GM10248 (cell line): Measurements from ENCODE around the gene DENND4A.
"Not testable (repeated sequence)": the region's sequence is repeated elsewhere in the genome, so short reads cannot be mapped to it uniquely, and the experiment has no call there.

Experiments used
- CTCF ChIA-PET: fragments of 300-600 bp; sonication (Branson Sonifier 250); formaldehyde crosslinking; extraction: SDS; loops from one replicate; lab custom pipeline; 2021; ENCODE audit warnings: antibody characterized with exemption; lab: Yijun Ruan, JAX
- POLR2A ChIA-PET: fragments of 350-650 bp; sonication (Branson Sonifier 250); formaldehyde crosslinking; extraction: SDS; loops from one replicate; lab custom pipeline; 2020; ENCODE audit warnings: antibody characterized with exemption; lab: Yijun Ruan, JAX
- DNase-seq: peaks from one replicate; pipeline ENCODE4 v3.0.0; 2012; ENCODE audit errors: extremely low spot score
- TF ChIP-seq, protein P1 (sequence below): IDR thresholded peaks from 2 replicates; pipeline ENCODE4 v1.5.1; 2012; ENCODE audit warnings: mild to moderate bottlenecking, low read depth; ENCODE audit errors: extremely low read depth, missing control alignments, control extremely low read depth

DENND4A gene

DNA sequence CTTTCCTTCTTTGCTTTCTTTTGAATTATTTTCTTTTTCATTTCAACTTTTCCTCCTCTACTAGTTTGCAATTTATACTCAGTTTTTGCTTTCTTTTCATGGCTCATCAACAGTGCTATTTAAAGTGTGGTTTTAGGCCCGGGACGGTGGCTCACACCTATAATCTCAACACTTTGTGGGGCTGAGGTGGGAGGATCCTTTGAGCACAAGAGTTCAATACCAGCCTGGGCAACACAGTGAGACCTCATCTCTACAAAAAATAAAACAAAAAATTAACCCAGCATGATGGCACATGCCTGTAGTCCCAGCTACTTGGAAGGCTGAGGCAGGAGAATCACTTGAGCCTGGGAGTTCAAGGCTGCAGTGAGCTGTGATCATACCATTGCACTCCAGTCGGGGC is 20.4 kb upstream of the DENND4A start:
- POLR2A ChIA-PET = no interaction called here
- TF ChIP-seq, protein P1, sequence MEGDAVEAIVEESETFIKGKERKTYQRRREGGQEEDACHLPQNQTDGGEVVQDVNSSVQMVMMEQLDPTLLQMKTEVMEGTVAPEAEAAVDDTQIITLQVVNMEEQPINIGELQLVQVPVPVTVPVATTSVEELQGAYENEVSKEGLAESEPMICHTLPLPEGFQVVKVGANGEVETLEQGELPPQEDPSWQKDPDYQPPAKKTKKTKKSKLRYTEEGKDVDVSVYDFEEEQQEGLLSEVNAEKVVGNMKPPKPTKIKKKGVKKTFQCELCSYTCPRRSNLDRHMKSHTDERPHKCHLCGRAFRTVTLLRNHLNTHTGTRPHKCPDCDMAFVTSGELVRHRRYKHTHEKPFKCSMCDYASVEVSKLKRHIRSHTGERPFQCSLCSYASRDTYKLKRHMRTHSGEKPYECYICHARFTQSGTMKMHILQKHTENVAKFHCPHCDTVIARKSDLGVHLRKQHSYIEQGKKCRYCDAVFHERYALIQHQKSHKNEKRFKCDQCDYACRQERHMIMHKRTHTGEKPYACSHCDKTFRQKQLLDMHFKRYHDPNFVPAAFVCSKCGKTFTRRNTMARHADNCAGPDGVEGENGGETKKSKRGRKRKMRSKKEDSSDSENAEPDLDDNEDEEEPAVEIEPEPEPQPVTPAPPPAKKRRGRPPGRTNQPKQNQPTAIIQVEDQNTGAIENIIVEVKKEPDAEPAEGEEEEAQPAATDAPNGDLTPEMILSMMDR = no peak
- no peak for DNase-seq
- CTCF ChIA-PET = interaction anchor here (1.5 to 2.5 kb wide), 2 partner anchors 8 to 45 kb away, joined by 4 to 6 read pairs; no protein-coding TSS in a partner anchor

DNA sequence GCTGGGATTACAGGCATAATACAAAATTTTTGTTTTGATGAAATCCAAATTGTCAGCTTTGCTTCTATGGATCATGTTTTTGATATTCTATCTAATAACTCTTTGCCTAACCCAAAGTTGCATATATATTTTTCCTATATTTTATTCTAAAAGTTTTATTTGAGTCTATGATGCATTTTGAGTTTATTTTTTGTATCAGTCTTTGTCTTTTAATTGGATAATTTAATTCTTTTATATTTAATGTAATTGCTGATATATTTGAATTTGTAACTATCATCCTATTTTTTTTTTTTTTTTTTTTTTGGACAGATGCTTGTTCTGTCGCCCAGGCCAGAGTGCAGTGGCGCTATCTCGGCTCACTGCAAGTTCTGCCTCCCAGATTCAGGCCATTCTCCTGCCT is 19.7 kb upstream of the DENND4A start:
- ChIA-PET CTCF (interaction anchor here (2.5 kb wide), 1 partner anchor 45 kb away, joined by 6 read pairs; no protein-coding TSS in a partner anchor), POLR2A (no interaction called here)
- no peak for DNase-seq
- TF ChIP-seq, protein P1 = no peak

DNA sequence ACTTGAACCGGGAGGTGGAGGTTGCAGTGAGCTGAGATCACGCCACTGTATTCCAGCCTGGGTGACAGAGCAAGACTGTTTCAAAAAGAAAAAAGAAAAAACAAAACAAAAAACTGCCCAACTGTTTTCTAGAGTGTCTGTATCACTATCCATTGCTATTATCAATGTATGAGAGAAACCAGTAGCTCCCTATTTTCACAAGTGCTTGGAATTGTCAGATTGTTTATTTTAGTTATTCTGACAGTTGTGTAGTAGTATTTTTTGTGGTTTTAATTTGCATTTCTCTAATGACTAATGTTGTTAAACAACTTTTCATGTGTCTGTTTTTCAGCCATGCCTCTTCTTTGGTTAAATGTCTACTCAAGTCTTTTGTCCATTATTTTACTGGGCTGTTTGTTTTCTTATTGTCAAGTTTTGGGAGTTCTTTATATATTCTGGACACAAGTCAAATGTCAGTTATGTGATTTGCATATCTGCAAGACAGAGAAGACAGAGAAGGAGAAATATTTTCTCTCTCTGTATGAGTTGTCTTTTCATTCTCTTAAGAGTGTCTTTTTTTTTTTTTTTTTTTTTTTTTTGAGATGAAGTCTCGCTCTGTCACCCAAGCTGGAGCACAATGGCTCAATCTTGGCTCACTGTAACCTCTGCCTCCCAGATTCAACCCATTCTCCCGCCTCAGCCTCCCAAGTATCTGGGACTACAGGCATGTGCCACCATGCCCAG is 19.1 kb upstream of the DENND4A start:
- POLR2A ChIA-PET, DNase-seq: not testable (repeated sequence)
- CTCF ChIA-PET = interaction anchor here (0.7 to 2.0 kb wide), 3 partner anchors 8 to 105 kb away, joined by 3 to 6 read pairs (median 4); no protein-coding TSS in a partner anchor

DNA sequence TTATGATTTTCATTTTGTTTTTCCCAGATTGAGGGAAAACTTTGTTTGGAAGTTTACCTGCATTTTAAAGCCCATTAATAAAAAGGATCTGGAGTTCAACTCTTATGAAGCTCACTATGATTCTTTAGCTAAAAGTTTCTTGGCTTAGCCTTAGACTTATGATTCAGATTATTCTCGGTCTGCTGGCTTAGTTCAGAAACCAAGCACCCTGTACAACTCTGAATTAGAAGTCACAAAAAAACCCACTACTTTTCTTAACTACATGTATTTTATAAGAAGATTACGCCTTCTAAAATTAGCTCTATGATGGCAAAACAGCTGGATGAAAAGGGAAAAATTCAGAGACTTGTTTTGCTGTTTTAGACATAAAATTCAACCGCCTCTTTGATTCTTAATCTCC is 14.3 kb upstream of the DENND4A start:
- CTCF ChIA-PET = interaction anchor here (1.2 to 1.3 kb wide), 2 partner anchors 10 to 14 kb away, joined by 3 to 11 read pairs; no protein-coding TSS in a partner anchor
- no peak for DNase-seq
- POLR2A ChIA-PET = no interaction called here
- TF ChIP-seq, protein P1 = no peak

- ChIA-PET CTCF (interaction anchor here (0.6 to 1.8 kb wide), 7 partner anchors 8 to 31 kb away, joined by 3 to 11 read pairs (median 4); no protein-coding TSS in a partner anchor), POLR2A (interaction anchor here (0.7 kb wide), 2 partner anchors 11 to 21 kb away, joined by 3 read pairs; no protein-coding TSS in a partner anchor)
- no peak for DNase-seq
- TF ChIP-seq, protein P1 = no peak
Observed at GRCh38 chr15:65805019-65805745, 13.1 kb upstream of the DENND4A start.

DNA sequence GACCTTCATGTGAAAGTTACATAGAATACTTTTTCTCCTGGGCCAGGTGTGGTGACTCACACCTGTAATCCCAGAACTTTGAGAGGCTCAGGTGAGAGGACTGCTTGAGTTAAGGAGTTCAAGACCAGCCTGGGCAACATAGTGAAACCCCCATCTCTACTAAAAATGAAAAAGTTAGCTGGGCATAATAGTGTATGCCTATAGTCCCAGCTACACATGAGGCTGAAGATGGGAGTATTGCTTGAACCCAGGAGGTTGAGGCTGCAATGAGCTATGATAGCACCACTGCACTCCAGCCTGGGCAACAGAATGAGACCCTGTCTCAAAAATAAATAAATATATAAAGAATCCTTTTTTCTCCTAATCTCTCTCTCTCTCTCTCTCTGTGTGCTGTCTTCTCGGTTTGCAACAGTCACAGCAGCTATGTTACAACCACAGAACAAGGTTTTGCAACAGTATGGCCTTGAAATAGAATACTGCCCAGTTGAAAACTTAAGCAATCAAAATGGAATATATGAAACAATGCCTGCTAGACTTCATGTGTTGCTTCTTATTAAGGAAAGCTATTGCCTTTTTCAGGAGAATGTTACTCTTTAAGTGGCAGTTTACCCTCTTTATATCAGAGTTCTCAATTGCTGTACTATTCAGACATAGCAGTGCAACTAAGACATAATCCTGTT is 12.3 kb upstream of the DENND4A start:
- no peak for DNase-seq
- POLR2A ChIA-PET = interaction anchor here (0.7 kb wide), 2 partner anchors 12 to 20 kb away, joined by 3 read pairs; no protein-coding TSS in a partner anchor
- CTCF ChIA-PET = interaction anchor here (0.6 to 1.8 kb wide), 7 partner anchors 8 to 32 kb away, joined by 3 to 7 read pairs (median 4); no protein-coding TSS in a partner anchor
- TF ChIP-seq, protein P1 = no peak
